Tibial nerve (tissue), 3 donors: ENCODE measurements around the gene ABCC10.

ENCODE experiments used
- POLR2A ChIP-seq, 2 donors: fragments of 450-650 bp; IDR thresholded peaks; one replicate each; pipeline ENCODE4 v1.6.1; 2017; ENCODE audit warnings: antibody characterized with exemption in 2 of 2, mild to moderate bottlenecking in 2 of 2, moderate library complexity in 2 of 2
- TF ChIP-seq, protein P1 (sequence below), 5 experiments: fragments of 200-600 bp in 3 of 5; fragments of 450-650 bp in 2 of 5; sonication (generic) in 3 of 5; IDR thresholded peaks; one replicate each; pipeline ENCODE4 v1.5.1; 2016 to 2019; ENCODE audit warnings: antibody characterized with exemption in 5 of 5, mild to moderate bottlenecking in 3 of 5, moderate library complexity in 2 of 5

DNA sequence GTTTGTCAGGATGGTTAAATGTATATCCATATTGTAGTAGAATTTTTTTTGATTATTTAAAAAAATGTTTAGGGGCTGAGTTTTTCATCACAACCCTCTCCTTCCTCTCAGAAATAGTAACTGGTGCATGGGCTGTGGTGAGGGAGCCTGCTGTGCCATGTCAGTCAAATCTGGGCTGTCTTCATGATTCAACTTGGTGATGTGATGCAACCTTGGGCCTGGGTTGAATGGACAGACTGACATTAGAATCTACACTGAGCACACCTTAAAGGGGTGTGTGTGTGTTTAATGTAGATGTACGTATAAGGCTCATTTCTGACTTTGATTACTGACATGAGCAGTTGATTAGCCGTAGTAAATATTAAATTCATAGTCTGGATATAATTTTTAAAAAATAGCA is 53.7 kb downstream of the ABCC10 start:
- no peak for TF ChIP-seq POLR2A (IDR thresholded peaks at IDR 0.05)
- TF ChIP-seq, protein P1, sequence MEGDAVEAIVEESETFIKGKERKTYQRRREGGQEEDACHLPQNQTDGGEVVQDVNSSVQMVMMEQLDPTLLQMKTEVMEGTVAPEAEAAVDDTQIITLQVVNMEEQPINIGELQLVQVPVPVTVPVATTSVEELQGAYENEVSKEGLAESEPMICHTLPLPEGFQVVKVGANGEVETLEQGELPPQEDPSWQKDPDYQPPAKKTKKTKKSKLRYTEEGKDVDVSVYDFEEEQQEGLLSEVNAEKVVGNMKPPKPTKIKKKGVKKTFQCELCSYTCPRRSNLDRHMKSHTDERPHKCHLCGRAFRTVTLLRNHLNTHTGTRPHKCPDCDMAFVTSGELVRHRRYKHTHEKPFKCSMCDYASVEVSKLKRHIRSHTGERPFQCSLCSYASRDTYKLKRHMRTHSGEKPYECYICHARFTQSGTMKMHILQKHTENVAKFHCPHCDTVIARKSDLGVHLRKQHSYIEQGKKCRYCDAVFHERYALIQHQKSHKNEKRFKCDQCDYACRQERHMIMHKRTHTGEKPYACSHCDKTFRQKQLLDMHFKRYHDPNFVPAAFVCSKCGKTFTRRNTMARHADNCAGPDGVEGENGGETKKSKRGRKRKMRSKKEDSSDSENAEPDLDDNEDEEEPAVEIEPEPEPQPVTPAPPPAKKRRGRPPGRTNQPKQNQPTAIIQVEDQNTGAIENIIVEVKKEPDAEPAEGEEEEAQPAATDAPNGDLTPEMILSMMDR (IDR thresholded peaks at IDR 0.05) = no peak
